GM12878 (cell line): ENCODE results near the gene GLO1. TPM values are rescaled to one million over a fixed set of nuclear protein-coding genes. Genes with fewer than 3 reads are reported as not detected.

ENCODE experiments used
- ATAC-seq: fragments of 200-7000 bp; cut with Tn5 transposase; 3 replicates; pipeline ENCODE4 v1.9.1; 2020; ENCODE audit warnings: mild to moderate bottlenecking, moderate library complexity
- BruUV-seq: library from RNA; stranded (reverse); fragments of 400-500 nt; replicated peaks from 2 replicates; lab custom pipeline; 2021; lab: Mats Ljungman, UMichigan
- CTCF ChIA-PET: fragments of 300-600 bp; sonication (Branson Sonifier 250); formaldehyde crosslinking; extraction: SDS; loops from one replicate; lab custom pipeline; 2021; ENCODE audit warnings: inconsistent platforms; lab: Yijun Ruan, JAX
- POLR2A ChIA-PET: fragments of 350-600 bp; formaldehyde crosslinking; extraction: SDS; loops from one replicate; lab custom pipeline; 2021; ENCODE audit warnings: inconsistent platforms; lab: Charles Lee
- RAD21 ChIA-PET: fragments of 300-600 bp; sonication (Branson Sonifier 250); formaldehyde crosslinking; loops from one replicate; lab custom pipeline; 2023; ENCODE audit warnings: antibody characterized with exemption; ENCODE audit not compliant: unreplicated experiment; lab: Charles Lee
- SMC1A ChIA-PET: fragments of 300-600 bp; sonication (Branson Sonifier 250); formaldehyde crosslinking; loops from one replicate; lab custom pipeline; 2023; ENCODE audit not compliant: unreplicated experiment, uncharacterized antibody; lab: Charles Lee
- DNase-seq: peaks from one replicate; pipeline ENCODE4 v3.0.0-alpha.2; 2011; ENCODE audit warnings: low read depth, low spot score
- FAIRE-seq: peaks from 3 replicates; lab custom pipeline; 2011; peaks lifted over from hg19 to GRCh38; lab: Jason Lieb, UNC
- H2AFZ ChIP-seq: 2 replicates; pipeline ENCODE4 v1.6.0; 2011; ENCODE audit warnings: low read depth, low read length, control low read depth; ENCODE audit not compliant: control insufficient read depth
- H3K27ac ChIP-seq: 2 replicates; pipeline ENCODE4 v1.5.1; 2011; ENCODE audit warnings: control low read depth; ENCODE audit not compliant: control insufficient read depth, insufficient read depth
- H3K27me3 ChIP-seq, 2 experiments: replicated peaks in 1 of 2; 2 replicates each; pipeline versions ENCODE4 v1.6.0 to v1.6.1; 2011; ENCODE audit warnings: low read length in 1 of 2; ENCODE audit not compliant: control insufficient read depth in 2 of 2, insufficient read depth in 2 of 2
- H3K36me3 ChIP-seq, 2 experiments: 2 replicates each; pipeline ENCODE4 v1.5.1; 2011; ENCODE audit warnings: low read length in 1 of 2; ENCODE audit not compliant: control insufficient read depth in 2 of 2, insufficient read depth in 2 of 2
- H3K4me1 ChIP-seq: 2 replicates; pipeline ENCODE4 v1.6.1; 2011; ENCODE audit warnings: mild to moderate bottlenecking, low read length, moderate library complexity, mixed read lengths; ENCODE audit not compliant: control insufficient read depth, insufficient read depth
- H3K4me2 ChIP-seq: 2 replicates; pipeline ENCODE4 v1.6.0; 2011; ENCODE audit warnings: control low read depth; ENCODE audit not compliant: control insufficient read depth, insufficient read depth
- H3K4me3 ChIP-seq: fragments of 200-600 bp; sonication (generic); 2 replicates; pipeline ENCODE4 v1.5.1; 2016
- H3K79me2 ChIP-seq: 2 replicates; pipeline ENCODE4 v1.6.0; 2011; ENCODE audit warnings: low read length; ENCODE audit not compliant: control insufficient read depth, insufficient read depth
- H3K9ac ChIP-seq: 2 replicates; pipeline ENCODE4 v1.8.0; 2011; ENCODE audit warnings: low read length, control low read depth, mixed read lengths; ENCODE audit not compliant: control insufficient read depth, insufficient read depth
- H3K9me3 ChIP-seq: replicated peaks from 3 replicates; pipeline ENCODE4 v1.5.1; 2011; ENCODE audit warnings: mild to moderate bottlenecking, low read length; ENCODE audit not compliant: control insufficient read depth, insufficient read depth
- H4K20me1 ChIP-seq: 2 replicates; pipeline ENCODE4 v1.6.0; 2011; ENCODE audit not compliant: control insufficient read depth, insufficient read depth
- ATF3 ChIP-seq: IDR thresholded peaks from 2 replicates; pipeline ENCODE4 v1.6.1; 2011; ENCODE audit warnings: low read depth, mild to moderate bottlenecking, low read length, moderate library complexity, borderline replicate concordance; ENCODE audit errors: extremely low read depth
- IRF3 ChIP-seq: fragments of 450-650 bp; IDR thresholded peaks from 2 replicates; pipeline ENCODE4 v1.6.1; 2014; ENCODE audit warnings: mild to moderate bottlenecking
- JUNB ChIP-seq: IDR thresholded peaks from 2 replicates; pipeline ENCODE4 v1.6.1; 2016; ENCODE audit warnings: antibody characterized with exemption, mild to moderate bottlenecking
- TARDBP ChIP-seq: IDR thresholded peaks from 2 replicates; pipeline ENCODE4 v1.6.1; 2016; ENCODE audit warnings: borderline replicate concordance
- TBL1XR1 ChIP-seq: IDR thresholded peaks from 2 replicates; pipeline ENCODE4 v1.6.1; 2012; ENCODE audit warnings: low read depth, low read length, improper control_type of control experiment
- ZBTB4 ChIP-seq: fragments of 450-650 bp; formaldehyde crosslinking; IDR thresholded peaks from 2 replicates; pipeline ENCODE4 v1.4.0; 2022; ENCODE audit warnings: mild to moderate bottlenecking, moderate library complexity
- WGBS: methylation state at CpG from one replicate; pipeline ENCODE4 v1.1.6; 2016; ENCODE audit warnings: low lambda C conversion rate; ENCODE audit not compliant: insufficient replicate concordance, insufficient coverage; ENCODE audit errors: missing lambda C conversion rate; 5-methylcytosine and 5-hydroxymethylcytosine counted together
- in situ Hi-C: fragments of 300-500 bp; cut with MboI; formaldehyde crosslinking; loops from 9 replicates; pipeline ENCODE4 v1.14.3; 2018; ENCODE audit warnings: mixed read lengths
- intact Hi-C: fragments of 100-400 bp; cut with micrococcal nuclease; formaldehyde crosslinking; loops from one replicate; pipeline ENCODE4 v1.14.2; 2022; ENCODE audit not compliant: unreplicated experiment
- polyA plus RNA-seq, 11 experiments: library from polyadenylated mRNA; depleted of rRNA in 4 of 11; unstranded in 6 of 11; stranded (reverse) in 5 of 11; fragments of >200 nt; fragmentation: Nextera tagmentation in 4 of 11; fragmentation: Illumina TruSeq in 1 of 11; extraction: Ambion mirVana in 4 of 11; extraction: Trizol in 1 of 11; gene quantifications; 1 replicate in 1 of 11; 2 replicates in 10 of 11; pipeline versions ENCODE4 v1.2.1 to v1.2.3, GENCODE V29; 2011 to 2016; ENCODE audit warnings: inconsistent platforms in 2 of 11, missing spikeins in 2 of 11, low read depth in 1 of 11
- total RNA-seq, 4 experiments: library from RNA; depleted of rRNA in 3 of 4; stranded (reverse); fragments of >200 nt in 3 of 4; fragmentation: Illumina TruSeq in 1 of 4; extraction: Trizol in 1 of 4; gene quantifications; 2 replicates each; pipeline versions ENCODE4 v1.2.1 to v1.2.3, GENCODE V29; 2013 to 2021

Gene GLO1
- total and polyA plus RNA-seq, 10 of the 15 experiments (the other 5 are each of a cell fraction or from before 2014, with no cell fraction given) = 105 to 227 (median 150) TPM

GRCh38 chr6:38649744-38650143, 53.2 kb downstream of the GLO1 start:
- intact Hi-C loops = no loop called here
- no peak for DNase-seq
- Histone ChIP-seq H3K9me3 (no peaks in the 10 kb centered on the region), H3K27me3 (no peaks in the 10 kb centered on the region), H3K79me2 (no peaks in the 10 kb centered on the region), H3K4me3 (no peak overlapping the region), H3K36me3 (no peaks in the 10 kb centered on the region), H2AFZ (no peak overlapping the region), H3K4me2 (no peak overlapping the region), H3K27ac (no peak overlapping the region), H4K20me1 (no peaks in the 10 kb centered on the region), H3K9ac (no peak overlapping the region), H3K4me1 (no peaks in the 10 kb centered on the region)
- WGBS = 93% methylated on average over 2 of the region's 2 CpGs
- ChIA-PET CTCF (no interaction called here), POLR2A (no interaction called here), SMC1A (no interaction called here), RAD21 (no interaction called here)
- no peak for TF ChIP-seq JUNB
- no peak for TF ChIP-seq TBL1XR1
- TF ChIP-seq TARDBP = no peak
- no peak for FAIRE-seq
- in situ Hi-C loops = no loop called here
- no TSS peak for BruUV-seq
- no peak for ATAC-seq

GRCh38 chr6:38648629-38649028, 54.3 kb downstream of the GLO1 start:
- ATAC-seq (no peak), DNase-seq (no peak)
- RAD21 ChIA-PET = no interaction called here
- no peak overlapping the region for H3K4me3 ChIP-seq
- H2AFZ ChIP-seq = no peak overlapping the region
- H3K4me1 ChIP-seq = no peaks in the 10 kb centered on the region
- no peaks in the 10 kb centered on the region for H3K27me3 ChIP-seq
- no peak overlapping the region for H3K4me2 ChIP-seq
- POLR2A ChIA-PET = no interaction called here
- H3K79me2 ChIP-seq = no peaks in the 10 kb centered on the region
- SMC1A ChIA-PET = no interaction called here
- H3K9me3 ChIP-seq = no peaks in the 10 kb centered on the region
- TF ChIP-seq ZBTB4 (CRISPR knock-in tag) (no peak), ATF3 (no peak), IRF3 (no peak)
- TF ChIP-seq, all 136 proteins: peak for 0
- intact Hi-C loops (no loop called here), in situ Hi-C loops (no loop called here)
- BruUV-seq = no TSS peak
- H4K20me1 ChIP-seq = no peaks in the 10 kb centered on the region
- H3K9ac ChIP-seq = no peak overlapping the region
- no peak for FAIRE-seq
- no peaks in the 10 kb centered on the region for H3K36me3 ChIP-seq
- H3K27ac ChIP-seq = no peak overlapping the region
- CTCF ChIA-PET = no interaction called here
